ENCODE results near the gene CHMP2A. TPM values are rescaled to one million over a fixed set of nuclear protein-coding genes. Genes with fewer than 3 reads are reported as not detected.
"Not testable (repeated sequence)": the region's sequence is repeated elsewhere in the genome, so short reads cannot be mapped to it uniquely, and the experiment has no call there.

The CHMP2A gene
- total RNA-seq, 2 donors from 2014 or later = 204 to 215 TPM

GRCh38 chr19:58516964-58517833 lies 37.7 kb downstream of the CHMP2A start:
- no peak for ATAC-seq
- intact Hi-C loops (cut with DNase I, micrococcal nuclease) = no loop called here

DNA sequence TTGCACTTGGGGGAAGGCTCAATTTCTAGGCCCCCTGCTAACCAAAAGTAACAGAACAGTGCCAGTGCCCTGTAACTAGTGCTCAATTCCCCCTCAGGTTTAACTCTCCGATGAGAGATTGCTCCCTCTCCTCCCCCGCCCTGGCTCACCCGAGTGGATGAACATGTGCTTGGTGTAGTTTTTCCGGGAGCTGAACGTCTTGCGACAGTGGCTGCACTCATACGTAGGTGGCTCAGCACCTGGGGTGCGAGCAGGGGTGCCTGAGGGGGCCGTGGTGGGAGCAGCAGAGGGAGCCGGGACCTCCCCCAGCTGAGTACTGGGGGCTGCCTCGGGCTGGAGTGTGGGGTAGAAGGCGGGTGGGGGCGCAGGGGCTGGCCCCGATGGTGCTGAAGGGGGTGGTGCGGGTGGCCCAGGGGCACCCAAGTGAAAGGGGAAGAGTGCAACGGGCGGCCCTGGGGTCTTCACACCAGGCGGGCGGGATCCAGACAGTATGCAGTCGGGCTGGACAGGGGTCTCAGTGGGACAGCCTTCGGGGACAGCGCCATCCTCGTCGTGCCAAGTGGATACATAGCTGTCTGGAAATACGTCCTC lies 38.6 kb downstream of the CHMP2A start:
- intact Hi-C loops (cut with DNase I, micrococcal nuclease) = no loop called here
- DNase-seq (no peak), ATAC-seq (no peak)

More at GRCh38 chr19:58516964-58517833, 37.7 kb downstream of the CHMP2A start:
- no peak for DNase-seq

- DNase-seq (no peak), ATAC-seq (no peak)
- intact Hi-C loops (cut with DNase I, micrococcal nuclease) = no loop called here
These were observed 39.6 kb downstream of the CHMP2A start for GRCh38 chr19:58515259-58515658.

DNA sequence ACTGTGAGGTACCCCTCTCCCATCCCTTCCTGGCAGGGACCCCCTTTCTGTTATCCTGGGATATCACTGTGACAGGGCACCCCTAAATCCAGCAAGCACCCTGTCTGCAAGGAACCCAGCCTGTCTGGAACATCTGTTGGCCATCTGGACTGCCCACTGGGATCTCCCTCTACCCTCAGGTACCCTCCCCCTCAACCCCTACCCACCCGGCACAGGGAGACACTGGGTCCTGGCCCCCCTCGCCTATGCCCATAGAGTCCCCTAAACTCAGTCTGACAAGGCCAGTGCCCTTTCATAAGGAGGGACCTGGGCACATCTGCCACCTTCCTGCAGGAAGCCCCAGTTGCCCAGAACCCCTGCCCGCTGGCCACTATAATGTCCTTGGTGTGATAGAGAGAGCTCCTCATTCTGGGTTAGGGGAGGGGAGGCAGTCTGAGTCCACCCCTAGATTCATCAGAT lies 40.3 kb downstream of the CHMP2A start:
- ATAC-seq (no peak), DNase-seq (no peak)
- intact Hi-C loops (cut with DNase I, micrococcal nuclease) = no loop called here

GRCh38 chr19:58513694-58514563 lies 41.0 kb downstream of the CHMP2A start:
- DNase-seq = peak; percentile 91 to 94

DNA sequence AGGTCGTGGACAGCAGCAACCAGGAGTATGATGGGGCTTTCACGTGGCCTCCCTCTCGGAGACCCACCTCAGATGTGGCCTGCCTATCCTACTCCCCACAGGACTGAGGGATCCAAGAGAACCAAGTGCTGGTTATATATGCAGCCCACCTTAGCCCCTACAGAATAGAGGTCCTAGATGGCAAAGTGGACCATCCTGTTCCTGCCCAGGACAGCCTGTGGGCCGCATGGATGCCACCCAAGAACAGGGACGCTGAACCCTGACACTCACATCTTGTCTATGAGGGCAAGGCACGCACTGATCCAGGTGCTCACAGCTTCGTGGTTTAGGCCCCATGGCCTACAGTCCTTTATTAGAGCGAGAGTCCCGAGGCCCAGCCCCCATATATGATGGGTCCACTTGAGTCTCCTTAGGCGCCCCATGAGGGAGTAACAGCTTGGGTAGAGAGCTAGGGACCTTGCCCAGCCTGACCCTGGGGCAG lies 41.7 kb downstream of the CHMP2A start:
- intact Hi-C loops (cut with DNase I, micrococcal nuclease) = no loop called here
- no peak for DNase-seq
- no peak for ATAC-seq

More at GRCh38 chr19:58513694-58514563, 41.0 kb downstream of the CHMP2A start:
- intact Hi-C loops (cut with DNase I, micrococcal nuclease) = no loop called here
- ATAC-seq = peak; percentile 81

DNA sequence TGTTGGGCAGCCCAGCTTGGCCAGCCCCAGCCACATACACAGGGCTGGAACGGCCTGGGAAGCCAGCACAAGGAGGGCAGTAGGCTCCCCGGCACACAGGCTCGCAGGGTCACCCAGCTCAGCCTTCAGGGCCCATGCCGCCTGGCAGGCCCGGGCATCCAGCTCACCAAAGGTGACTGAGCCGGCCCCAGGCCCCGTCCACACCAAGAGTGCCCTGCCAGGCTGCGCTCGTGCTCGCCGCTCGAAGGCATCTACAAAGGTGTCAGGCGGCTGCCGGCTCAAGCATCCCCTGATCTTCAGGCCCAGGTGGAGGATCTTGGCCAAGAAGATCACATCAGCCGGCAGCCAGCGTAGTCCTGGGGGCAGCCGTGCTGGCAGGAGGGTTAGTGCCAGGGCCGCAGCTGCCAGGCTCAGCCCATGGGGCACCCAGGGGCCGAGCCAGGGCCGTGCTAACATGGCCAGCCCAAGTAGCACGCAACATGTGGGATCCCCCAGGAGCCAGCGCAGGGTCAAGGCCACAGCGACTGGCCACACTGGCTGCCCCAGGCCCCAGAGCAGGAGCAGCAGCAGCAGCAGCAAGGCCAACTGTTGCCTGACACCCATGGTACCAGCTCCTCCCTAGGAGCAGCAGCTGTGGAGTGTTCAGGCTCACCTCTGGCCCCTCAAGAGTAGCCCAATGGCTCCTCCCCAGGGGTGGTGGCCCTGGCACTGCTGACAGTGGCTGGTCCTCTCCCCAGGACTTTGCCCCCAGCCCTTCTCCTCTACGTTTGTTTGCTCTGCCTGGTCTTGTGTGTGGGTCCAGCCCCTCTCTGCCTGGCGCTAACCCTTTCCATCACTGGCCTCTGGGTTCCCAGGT lies 43.3 kb downstream of the CHMP2A start, which contains the start of gene SLC27A5:
TSS of gene SLC27A5 (minus strand) at position 640 of the 856 bp plus-strand sequence. CDS start at position 603, 37 bp downstream.
- intact Hi-C loops (cut with DNase I, micrococcal nuclease) = no loop called here
- peak; percentile 44 to 54 for DNase-seq
- peak; percentile 62 for ATAC-seq

DNA sequence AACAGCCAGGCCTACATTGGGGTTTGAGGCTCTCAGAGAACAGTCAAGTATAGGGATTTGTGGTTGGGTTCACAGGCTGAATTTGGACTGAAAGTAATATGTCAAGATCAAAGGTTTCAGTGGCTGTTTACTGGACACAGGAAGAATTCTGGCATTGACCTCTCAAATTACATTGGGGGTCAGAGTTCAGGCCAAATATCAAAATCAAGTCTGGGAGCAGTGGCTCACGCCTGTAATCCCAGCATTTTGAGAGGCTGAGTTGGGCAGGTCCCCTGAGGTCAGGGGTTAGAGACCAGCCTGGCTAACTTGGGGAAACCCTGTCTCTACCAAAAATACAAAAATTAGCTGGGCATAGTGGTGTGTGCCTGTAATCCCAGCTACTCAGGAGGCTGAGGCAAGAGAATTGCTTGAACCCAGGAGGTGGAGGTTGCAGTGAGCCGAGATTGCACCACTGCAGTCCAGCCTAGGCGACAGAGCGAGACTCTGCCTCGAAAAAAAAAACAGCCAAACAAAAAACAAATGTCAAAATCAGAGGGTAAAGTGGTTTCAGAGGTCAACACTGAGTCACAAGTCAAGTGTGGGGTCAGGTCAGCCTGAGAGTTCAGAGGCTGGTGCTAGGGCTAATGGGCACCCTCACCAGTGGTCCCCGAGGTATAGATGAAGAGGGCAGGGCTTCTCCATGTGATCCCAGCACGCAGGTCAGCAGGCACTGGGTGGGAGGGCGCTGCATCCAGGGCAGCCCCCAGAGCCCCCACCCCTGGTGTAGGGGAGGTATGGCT lies 44.6 kb downstream of the CHMP2A start:
- DNase-seq (no peak), ATAC-seq (no peak)
- intact Hi-C loops (cut with DNase I, micrococcal nuclease) = no loop called here

DNA sequence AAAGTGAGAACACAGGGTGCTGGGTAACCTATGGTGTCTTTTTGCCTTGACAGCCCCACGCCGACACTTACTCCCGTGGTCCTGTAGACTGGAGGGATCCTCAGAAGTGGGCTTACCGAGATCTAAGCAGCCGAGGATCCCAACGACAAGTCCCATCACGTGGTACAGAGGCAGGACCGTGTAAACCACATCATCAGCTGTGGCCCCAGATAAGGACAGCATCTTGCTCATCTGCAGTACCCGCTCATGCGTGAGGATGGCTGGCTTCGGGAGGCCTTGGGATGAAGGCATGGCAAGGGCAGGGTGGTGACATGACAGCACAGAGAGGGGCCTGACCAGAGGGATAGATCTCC lies 45.2 kb downstream of the CHMP2A start:
- no peak for ATAC-seq
- DNase-seq = no peak

DNA sequence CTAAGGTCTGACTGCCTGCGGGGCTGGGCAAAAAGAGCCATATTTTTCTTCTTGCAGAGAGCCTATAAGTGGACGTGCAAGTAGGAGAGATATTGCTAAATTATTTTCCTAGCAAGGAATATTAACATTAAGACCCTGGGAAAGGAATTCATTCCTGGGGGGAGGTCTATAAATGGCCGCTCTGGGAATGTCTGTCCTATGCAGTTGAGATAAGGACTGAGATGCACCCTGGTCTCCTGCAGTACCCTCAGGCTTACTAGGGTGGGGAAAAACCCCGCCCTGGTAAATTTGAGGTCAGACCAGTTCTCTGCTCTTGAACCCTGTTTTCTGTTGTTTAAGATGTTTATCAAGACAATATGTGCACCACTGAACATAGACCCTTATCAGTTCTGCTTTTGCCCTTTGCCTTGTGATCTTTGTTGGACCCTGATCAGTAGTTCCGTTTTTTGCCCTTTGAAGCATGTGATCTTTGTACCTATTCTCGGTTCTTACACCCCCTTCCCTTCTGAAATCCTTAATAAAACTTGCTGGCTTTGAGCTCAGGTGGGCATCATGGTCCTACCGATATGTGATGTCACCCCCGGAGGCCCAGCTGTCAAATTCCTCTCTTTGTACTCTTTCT lies 47.2 kb downstream of the CHMP2A start:
- intact Hi-C loops (cut with DNase I, micrococcal nuclease); DNase-seq: not testable (repeated sequence)

More for the DNA sequence above, 45.2 kb downstream of the CHMP2A start:
- intact Hi-C loops (cut with DNase I, micrococcal nuclease) = no loop called here

More for the DNA sequence above, 47.2 kb downstream of the CHMP2A start:
- not testable (repeated sequence) for ATAC-seq

Small RNA genes lying within 50 kb of the gene (microRNA-seq; reads per million reads assigned to microRNA genes)
- gene MIR6807 = 1.4 to 1.6 reads per million in 2 donors

Other genes starting within 250 kb of the CHMP2A start
- gene ERVK3-1, start 249.7 kb downstream of the CHMP2A start, total RNA-seq = 10 to 100 TPM; 24.3 to 26.9 TPM
- gene ZSCAN22, start 228.1 kb downstream of the CHMP2A start, total RNA-seq = 1 to 10 TPM; 2.6 to 2.8 TPM
- gene A1BG, start 201.6 kb downstream of the CHMP2A start, total RNA-seq = 1 to 10 TPM; 2.1 to 2.5 TPM
- gene ZNF497, start 192.4 kb downstream of the CHMP2A start, total RNA-seq = 1 to 10 TPM in 1 of 2 donors, under 1 TPM in 1; 0.73 to 1.6 TPM
- gene ZNF837, start 174.1 kb downstream of the CHMP2A start, total RNA-seq = 1 to 10 TPM; 2.4 to 2.5 TPM
- 100 to 1,000 TPM; 600 to 683 TPM for gene RPS5, start 167.8 kb downstream of the CHMP2A start, total RNA-seq
- gene RNF225, start 159.4 kb downstream of the CHMP2A start, total RNA-seq = not detected
- gene ZNF584, start 146.5 kb downstream of the CHMP2A start, total RNA-seq = 1 to 10 TPM; 7.8 to 7.9 TPM
- gene ZNF132, start 115.0 kb downstream of the CHMP2A start, total RNA-seq = 1 to 10 TPM; 3.0 to 4.6 TPM
- gene ZNF324B, start 103.5 kb downstream of the CHMP2A start, total RNA-seq = 1 to 10 TPM; 4.7 to 5.1 TPM
- 10 to 100 TPM; 11.6 to 14.0 TPM for gene ZNF324, start 88.0 kb downstream of the CHMP2A start, total RNA-seq
- 10 to 100 TPM in 1 of 2 donors, 1 to 10 TPM in 1; 10.0 to 11.2 TPM for gene ZNF446, start 78.8 kb downstream of the CHMP2A start, total RNA-seq
- gene SLC27A5, start 43.1 kb downstream of the CHMP2A start, total RNA-seq = 1 to 10 TPM; 2.8 to 4.6 TPM
- 10 to 100 TPM; 13.7 to 14.3 TPM for gene ZBTB45, start 35.3 kb downstream of the CHMP2A start, total RNA-seq
- 100 to 1,000 TPM; 171 to 184 TPM for gene TRIM28, start 11.0 kb downstream of the CHMP2A start, total RNA-seq
- gene UBE2M, start 3.5 kb upstream of the CHMP2A start, total RNA-seq = 10 to 100 TPM; 55.8 to 70.4 TPM
- gene MZF1, start 18.2 kb upstream of the CHMP2A start, total RNA-seq = 10 to 100 TPM; 22.8 to 28.9 TPM

Measured in left colon (tissue), 2 donors.